Astrocyte of the spinal cord (primary cell): ENCODE data around the gene MYOZ2.

Experiments
- DNase-seq: peaks from one replicate; pipeline ENCODE4 v3.0.0; 2011; ENCODE audit warnings: low read depth, low spot score
- H3K4me3 ChIP-seq: 2 replicates; pipeline ENCODE4 v1.5.1; 2011; ENCODE audit warnings: low read depth, mild to moderate bottlenecking, low read length, moderate library complexity
- in situ Hi-C: cut with HindIII; loops from 2 replicates; pipeline ENCODE4 v1.10.0; 2017; ENCODE audit warnings: low sequenced_read_pairs
- TF ChIP-seq, protein P1 (sequence below): IDR thresholded peaks from 2 replicates; pipeline ENCODE4 v1.5.1; 2012; ENCODE audit warnings: low read depth, mild to moderate bottlenecking, low read length, inconsistent platforms

The MYOZ2 gene

DNA sequence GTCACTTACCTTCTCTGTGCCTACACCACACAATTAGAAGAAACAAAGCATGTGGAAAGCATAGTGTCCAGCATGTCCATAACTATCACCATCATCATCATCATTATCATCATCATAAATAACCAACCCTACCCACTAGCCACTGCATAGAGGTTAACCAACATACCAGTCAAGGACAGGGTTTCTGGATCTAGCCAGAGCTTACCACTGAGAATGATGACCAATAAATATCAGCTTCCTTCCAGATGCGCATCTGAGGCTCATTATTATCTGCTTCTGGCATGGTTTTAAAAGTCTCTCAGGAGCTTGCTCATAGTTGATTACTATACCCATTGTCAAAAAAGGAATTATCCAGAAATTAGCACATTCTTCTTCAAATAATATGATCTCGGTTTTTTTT is 25.5 kb upstream of the MYOZ2 start:
- TF ChIP-seq, protein P1, sequence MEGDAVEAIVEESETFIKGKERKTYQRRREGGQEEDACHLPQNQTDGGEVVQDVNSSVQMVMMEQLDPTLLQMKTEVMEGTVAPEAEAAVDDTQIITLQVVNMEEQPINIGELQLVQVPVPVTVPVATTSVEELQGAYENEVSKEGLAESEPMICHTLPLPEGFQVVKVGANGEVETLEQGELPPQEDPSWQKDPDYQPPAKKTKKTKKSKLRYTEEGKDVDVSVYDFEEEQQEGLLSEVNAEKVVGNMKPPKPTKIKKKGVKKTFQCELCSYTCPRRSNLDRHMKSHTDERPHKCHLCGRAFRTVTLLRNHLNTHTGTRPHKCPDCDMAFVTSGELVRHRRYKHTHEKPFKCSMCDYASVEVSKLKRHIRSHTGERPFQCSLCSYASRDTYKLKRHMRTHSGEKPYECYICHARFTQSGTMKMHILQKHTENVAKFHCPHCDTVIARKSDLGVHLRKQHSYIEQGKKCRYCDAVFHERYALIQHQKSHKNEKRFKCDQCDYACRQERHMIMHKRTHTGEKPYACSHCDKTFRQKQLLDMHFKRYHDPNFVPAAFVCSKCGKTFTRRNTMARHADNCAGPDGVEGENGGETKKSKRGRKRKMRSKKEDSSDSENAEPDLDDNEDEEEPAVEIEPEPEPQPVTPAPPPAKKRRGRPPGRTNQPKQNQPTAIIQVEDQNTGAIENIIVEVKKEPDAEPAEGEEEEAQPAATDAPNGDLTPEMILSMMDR: no peak
- no peak for DNase-seq
- in situ Hi-C loops: no loop called here
- no peak overlapping the region for H3K4me3 ChIP-seq

DNA sequence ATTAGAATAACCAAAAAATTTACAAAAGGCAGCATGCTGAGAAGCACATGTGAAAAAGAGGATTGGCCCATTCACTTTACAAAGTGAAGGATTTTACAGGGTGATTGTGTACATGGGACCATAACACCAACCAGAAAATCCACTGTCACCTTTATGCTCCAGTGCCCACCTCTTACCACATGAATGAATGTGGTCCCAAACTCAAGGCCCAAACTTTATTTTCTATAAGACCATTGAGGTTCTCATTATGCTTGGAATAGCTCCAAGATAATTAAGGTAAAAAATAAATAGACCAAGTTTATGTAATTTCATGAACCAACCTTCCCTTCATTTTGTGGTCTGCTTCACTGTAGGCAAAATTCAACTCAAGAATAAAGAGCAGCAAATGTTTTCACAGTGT is 24.3 kb upstream of the MYOZ2 start:
- DNase-seq: no peak
- in situ Hi-C loops: no loop called here
- no peak overlapping the region for H3K4me3 ChIP-seq
- TF ChIP-seq, protein P1: no peak

DNA sequence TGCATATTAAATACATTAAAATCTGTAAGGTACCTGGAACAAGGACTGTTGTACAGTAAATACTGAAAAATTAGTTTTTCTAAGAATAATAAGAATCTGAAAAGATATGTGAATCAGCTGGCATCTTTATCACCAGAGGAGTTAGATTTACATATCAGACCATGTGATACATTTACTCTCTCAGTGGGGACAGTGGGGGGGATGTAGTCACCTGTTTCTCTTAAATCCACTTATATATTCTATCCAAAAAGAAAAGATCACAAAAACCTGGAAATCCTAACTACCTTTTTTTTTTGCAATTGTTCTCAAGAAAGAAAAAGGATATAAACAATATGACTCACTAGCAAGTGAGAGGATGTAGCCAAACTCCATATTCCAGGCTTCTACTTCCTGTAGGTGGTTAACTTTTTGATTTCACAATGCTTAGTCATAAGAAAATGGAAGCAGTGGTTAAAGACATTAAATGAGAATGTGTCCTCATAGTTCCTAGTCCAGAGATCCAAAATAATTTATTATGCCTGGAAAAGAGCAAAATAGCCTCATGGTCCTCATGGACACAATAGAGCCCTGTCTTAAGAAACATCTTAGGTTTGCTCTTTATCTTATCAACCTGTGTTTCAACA is 22.5 kb upstream of the MYOZ2 start:
- in situ Hi-C loops: no loop called here
- peak; percentile 95 for DNase-seq
- TF ChIP-seq, protein P1: no peak
- no peak overlapping the region for H3K4me3 ChIP-seq

DNA sequence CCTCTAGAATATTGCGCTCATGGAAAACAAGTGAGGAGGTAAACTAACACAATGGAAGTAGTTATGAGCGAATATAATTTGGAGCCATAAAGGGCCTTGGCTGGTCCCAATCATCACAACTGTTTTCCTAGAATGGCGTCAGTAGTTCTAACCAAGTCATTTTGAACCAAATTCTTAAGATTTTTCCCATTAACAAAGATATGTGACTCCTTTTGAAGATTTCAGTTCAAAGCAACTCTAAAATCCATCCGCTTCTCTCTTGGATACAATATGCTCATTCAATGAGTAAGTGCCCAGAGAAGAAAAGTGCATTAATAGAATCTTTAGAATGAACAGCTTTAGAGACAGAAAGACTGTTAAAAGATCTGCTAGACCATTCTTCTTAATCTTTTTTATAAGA is 19.6 kb upstream of the MYOZ2 start:
- TF ChIP-seq, protein P1: no peak
- DNase-seq: no peak
- no peak overlapping the region for H3K4me3 ChIP-seq
- in situ Hi-C loops: no loop called here

DNA sequence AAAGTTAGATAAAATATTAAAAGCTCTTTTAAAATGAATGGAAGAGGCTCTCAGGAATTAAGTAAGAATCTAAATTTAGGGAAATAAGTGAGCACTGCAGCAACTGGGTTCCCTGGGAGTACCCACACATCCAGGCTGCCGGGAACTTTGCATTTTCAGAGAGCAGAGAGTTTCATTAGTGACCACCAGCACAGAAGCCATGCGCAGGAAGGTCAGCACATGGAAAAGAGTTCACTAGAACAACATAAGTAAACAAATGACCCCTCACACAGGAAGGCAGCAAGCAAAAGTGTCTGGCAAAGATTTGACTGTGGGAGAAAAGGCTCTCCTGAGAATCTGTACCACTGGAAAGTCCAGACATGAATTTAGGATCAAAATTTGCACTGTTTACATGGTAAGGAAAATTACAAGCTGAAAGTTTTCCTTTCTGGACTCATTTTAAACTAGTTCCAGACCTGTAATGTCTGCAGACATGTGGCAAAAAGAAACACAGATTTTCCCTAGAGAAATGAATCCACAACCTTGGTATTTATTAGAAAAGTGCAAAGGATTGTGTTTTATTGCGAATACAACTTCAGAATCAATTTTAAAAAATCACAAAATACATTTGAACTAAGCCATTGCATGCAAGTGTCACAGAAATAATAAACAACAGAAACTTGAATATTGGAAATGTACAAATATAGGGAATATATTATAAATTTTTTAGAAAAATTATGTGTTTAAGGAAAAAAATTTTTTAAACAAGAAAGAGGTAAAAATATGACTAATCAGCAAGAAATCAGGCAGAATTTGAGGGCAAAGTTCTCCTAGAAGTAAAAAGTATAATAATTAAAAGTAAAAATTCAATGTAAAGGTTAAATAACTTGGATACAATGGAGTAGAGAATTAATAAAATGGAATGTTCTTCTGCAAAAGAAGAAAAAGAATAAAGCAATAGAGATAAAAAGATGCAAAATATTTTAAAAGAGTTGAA is 18.4 kb upstream of the MYOZ2 start:
- DNase-seq: no peak
- TF ChIP-seq, protein P1: no peak
- in situ Hi-C loops: no loop called here
- no peak overlapping the region for H3K4me3 ChIP-seq

DNA sequence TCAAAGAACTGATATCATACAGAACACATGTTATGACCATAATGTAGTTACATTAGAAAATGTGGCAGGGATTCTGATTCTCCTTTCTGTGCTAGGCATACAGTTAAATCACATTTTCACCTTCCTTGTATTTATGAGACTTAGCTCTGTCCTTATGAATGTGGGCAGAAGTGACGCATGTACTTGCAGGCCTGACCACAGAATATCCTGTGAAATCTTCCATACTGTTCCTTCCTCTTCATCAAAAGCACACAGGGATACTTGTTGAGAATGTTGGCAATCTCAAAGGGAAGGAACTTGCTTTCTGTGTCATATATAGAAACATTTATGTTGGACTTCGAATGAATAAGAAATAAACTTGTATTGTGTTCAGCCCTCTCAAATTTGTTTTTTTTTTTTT is 17.2 kb upstream of the MYOZ2 start:
- peak; percentile 59 for DNase-seq
- in situ Hi-C loops: no loop called here
- H3K4me3 ChIP-seq: no peak overlapping the region
- TF ChIP-seq, protein P1: no peak
